ENCODE data around the gene ARL6IP1. TPM values are rescaled to one million over a fixed set of nuclear protein-coding genes. Genes with fewer than 3 reads are reported as not detected.
"Not testable (repeated sequence)": the region's sequence is repeated elsewhere in the genome, so short reads cannot be mapped to it uniquely, and the experiment has no call there.

ARL6IP1 gene
- total RNA-seq, 1 donor from 2014 or later: 21.0 TPM

GRCh38 chr16:18802767-18803343 lies 1.5 kb upstream of the ARL6IP1 start:
- intact Hi-C loops (cut with DNase I): no loop called here
- no peak for ATAC-seq (ENCODE audit: poor library complexity)
- no peak for DNase-seq

- DNase-seq: no peak
- peak; percentile 15 for ATAC-seq (ENCODE audit: poor library complexity)
- intact Hi-C loops (cut with DNase I): no loop called here
These were observed 589 bp downstream of the ARL6IP1 start for GRCh38 chr16:18800775-18801144.

- intact Hi-C loops (cut with DNase I): no loop called here
- no peak for ATAC-seq (ENCODE audit: poor library complexity)
These were observed 1.1 kb downstream of the ARL6IP1 start for GRCh38 chr16:18800293-18800692.

GRCh38 chr16:18799500-18799899 lies 1.8 kb downstream of the ARL6IP1 start:
- DNase-seq (no peak), ATAC-seq (ENCODE audit: poor library complexity) (no peak)
- intact Hi-C loops (cut with DNase I): no loop called here

More at GRCh38 chr16:18800293-18800692, 1.1 kb downstream of the ARL6IP1 start:
- DNase-seq: no peak

- DNase-seq (no peak), ATAC-seq (ENCODE audit: poor library complexity) (no peak)
- intact Hi-C loops (cut with DNase I): no loop called here
These were observed 3.6 kb downstream of the ARL6IP1 start for GRCh38 chr16:18797746-18798145.

GRCh38 chr16:18796377-18796776 lies 5.0 kb downstream of the ARL6IP1 start:
- ATAC-seq (ENCODE audit: poor library complexity): no peak
- intact Hi-C loops (cut with DNase I): no loop called here
- no peak for DNase-seq

GRCh38 chr16:18792836-18793433 lies 8.4 kb downstream of the ARL6IP1 start:
- intact Hi-C loops (cut with DNase I): no loop called here
- ATAC-seq (ENCODE audit: poor library complexity): no peak

GRCh38 chr16:18789850-18790706 lies 11.3 kb downstream of the ARL6IP1 start, which contains the start of gene RPS15A:
Gene RPS15A (minus strand): TSS chr16:18790334. CDS start chr16:18789113, 1,221 bp downstream.
- DNase-seq: peak; percentile 95
- ATAC-seq (ENCODE audit: poor library complexity): peak; percentile 99
- intact Hi-C loops (cut with DNase I): no loop called here

More at GRCh38 chr16:18792836-18793433, 8.4 kb downstream of the ARL6IP1 start:
- no peak for DNase-seq

- intact Hi-C loops (cut with DNase I): no loop called here
- ATAC-seq (ENCODE audit: poor library complexity) (no peak), DNase-seq (no peak)
These were observed 11.9 kb downstream of the ARL6IP1 start for GRCh38 chr16:18789515-18789849.

- intact Hi-C loops (cut with DNase I): no loop called here
- DNase-seq: no peak
- no peak for ATAC-seq (ENCODE audit: poor library complexity)
These were observed 12.4 kb downstream of the ARL6IP1 start for GRCh38 chr16:18788828-18789514.

- no peak for DNase-seq
- ATAC-seq (ENCODE audit: poor library complexity): no peak
- intact Hi-C loops (cut with DNase I): no loop called here
These were observed 16.3 kb downstream of the ARL6IP1 start for GRCh38 chr16:18784917-18785623.

GRCh38 chr16:18783430-18784341 lies 17.7 kb downstream of the ARL6IP1 start:
- intact Hi-C loops (cut with DNase I): no loop called here
- DNase-seq (no peak), ATAC-seq (ENCODE audit: poor library complexity) (no peak)

- DNase-seq: no peak
- intact Hi-C loops (cut with DNase I): no loop called here
- ATAC-seq (ENCODE audit: poor library complexity): no peak
These were observed 18.5 kb downstream of the ARL6IP1 start for GRCh38 chr16:18782697-18783429.

- DNase-seq; ATAC-seq (ENCODE audit: poor library complexity); intact Hi-C loops (cut with DNase I): not testable (repeated sequence)
These were observed 20.1 kb downstream of the ARL6IP1 start for GRCh38 chr16:18781232-18781631.

- DNase-seq; intact Hi-C loops (cut with DNase I): not testable (repeated sequence)
- peak; percentile 17 for ATAC-seq (ENCODE audit: poor library complexity)
These were observed 20.8 kb downstream of the ARL6IP1 start for GRCh38 chr16:18780460-18781026.

GRCh38 chr16:18777664-18778063 lies 23.7 kb downstream of the ARL6IP1 start:
- intact Hi-C loops (cut with DNase I); DNase-seq; ATAC-seq (ENCODE audit: poor library complexity): not testable (repeated sequence)

- intact Hi-C loops (cut with DNase I); DNase-seq; ATAC-seq (ENCODE audit: poor library complexity): not testable (repeated sequence)
These were observed 25.0 kb downstream of the ARL6IP1 start for GRCh38 chr16:18776334-18776733.

Data from Right ventricle myocardium superior (tissue), 1 donor.